ENCODE results near the gene MAGEH1. TPM values are rescaled to one million over a fixed set of nuclear protein-coding genes. Genes with fewer than 3 reads are reported as not detected.

Gene MAGEH1
- total and polyA plus RNA-seq, 9 of the 15 experiments (the other 6 are each of a cell fraction or from before 2014, with no cell fraction given), result 3.7 to 14.9 (median 8.8) TPM

DNA sequence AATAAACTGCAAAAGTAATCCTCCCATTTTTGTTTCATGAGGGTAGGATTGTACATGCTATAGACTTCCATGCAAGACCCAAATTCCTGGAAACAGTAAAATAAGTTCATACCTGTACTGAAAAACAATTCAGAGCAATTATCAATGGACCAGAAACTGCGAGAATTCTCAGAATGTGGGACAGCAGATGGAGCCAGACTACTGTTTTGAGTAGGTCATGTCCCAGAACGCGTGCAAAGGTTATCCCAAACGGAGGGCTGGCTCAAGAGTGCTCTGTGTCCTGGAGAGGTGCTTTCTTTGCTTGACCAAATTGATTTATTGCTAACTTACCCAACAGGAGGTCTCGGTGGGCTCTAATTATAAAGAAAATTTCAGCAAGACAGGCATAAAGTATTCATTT lies 1.7 kb upstream of the MAGEH1 start (continued):
- TF ChIP-seq, protein P1, sequence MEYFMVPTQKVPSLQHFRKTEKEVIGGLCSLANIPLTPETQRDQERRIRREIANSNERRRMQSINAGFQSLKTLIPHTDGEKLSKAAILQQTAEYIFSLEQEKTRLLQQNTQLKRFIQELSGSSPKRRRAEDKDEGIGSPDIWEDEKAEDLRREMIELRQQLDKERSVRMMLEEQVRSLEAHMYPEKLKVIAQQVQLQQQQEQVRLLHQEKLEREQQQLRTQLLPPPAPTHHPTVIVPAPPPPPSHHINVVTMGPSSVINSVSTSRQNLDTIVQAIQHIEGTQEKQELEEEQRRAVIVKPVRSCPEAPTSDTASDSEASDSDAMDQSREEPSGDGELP (CRISPR knock-in tag; IDR thresholded peaks at IDR 0.05; ENCODE audit: borderline replicate concordance), result no peak
- TF ChIP-seq HLTF (IDR thresholded peaks at IDR 0.05), result no peak

DNA sequence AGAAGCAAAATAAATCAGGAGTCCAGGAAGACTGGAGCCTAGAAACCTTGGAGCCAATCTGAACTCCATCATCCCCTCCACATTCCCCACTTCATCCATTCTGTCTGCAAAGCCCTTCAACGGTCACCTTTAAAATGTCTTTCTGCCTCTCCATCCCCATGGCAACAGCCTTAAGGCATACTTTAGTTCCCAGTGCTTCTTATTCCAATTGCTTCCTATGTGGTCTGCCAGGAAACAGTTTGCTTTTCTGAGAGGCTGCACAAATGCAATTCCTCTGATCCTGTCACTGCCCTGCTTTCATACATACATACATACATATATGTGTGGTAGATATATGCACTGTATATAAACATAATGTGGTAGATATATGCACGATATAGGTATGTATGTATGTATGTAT lies 786 bp upstream of the MAGEH1 start:
- H3K36me3 ChIP-seq (ENCODE audit: control insufficient read depth, insufficient read depth, low read length), result no peaks in the 10 kb centered on the region
- no peaks in the 10 kb centered on the region for H3K4me1 ChIP-seq (replicated peaks in 1 of 2; ENCODE audit: control insufficient read depth in 2 of 2, insufficient read depth in 2 of 2, low read length in 2 of 2)
- no peaks in the 10 kb centered on the region; the same call in 2 of the 3 replicates for H3K79me2 ChIP-seq (ENCODE audit: control insufficient read depth, insufficient read depth, low read length)
- POLR2A ChIA-PET, result interaction anchor here (1.2 kb wide), 1 partner anchor 266 kb away, joined by 3 read pairs; the partner anchor contains the start of gene RRAGB
- in situ Hi-C loops (cut with MboI), result no loop called here
- 26% methylated on average over 2 of the region's 2 CpGs for WGBS (ENCODE audit: insufficient coverage, low coverage, missing lambda C conversion rate)
- no peaks in the 10 kb centered on the region for H3K27me3 ChIP-seq (ENCODE audit: control insufficient read depth in 2 of 2, insufficient read depth in 2 of 2, low read length in 2 of 2)
- no TSS peak for BruUV-seq (replicated peaks)
- H4K20me1 ChIP-seq (replicated peaks; ENCODE audit: control insufficient read depth, insufficient read depth, low read length), result no peaks in the 10 kb centered on the region
- intact Hi-C loops (cut with micrococcal nuclease), result loop anchor here (10.0 kb wide), 2 partner anchors 74 to 264 kb away; partner anchors contain the start of gene RRAGB
- H3K4me2 ChIP-seq (ENCODE audit: insufficient read depth, low read length), result peak overlapping the region; percentile 63; the same call in 1 of the 2 replicates
- no peak overlapping the region for H3K27ac ChIP-seq (ENCODE audit: extremely low read depth, low read depth, low read length)
- H3K9ac ChIP-seq (ENCODE audit: insufficient read depth in 1 of 2, low read depth in 2 of 2, low read length in 2 of 2), result no peak overlapping the region
- no peaks in the 10 kb centered on the region for H3K9me3 ChIP-seq (replicated peaks; ENCODE audit: control insufficient read depth, insufficient read depth, low read depth, low read length)
- no peak for ATAC-seq
- H3K9me1 ChIP-seq (ENCODE audit: control insufficient read depth, insufficient read depth, low read length), result no peaks in the 10 kb centered on the region
- no peak overlapping the region for H2AFZ ChIP-seq (ENCODE audit: low read depth, low read length)
- FAIRE-seq, result no peak
- TF ChIP-seq MEF2A (IDR thresholded peaks at IDR 0.05; ENCODE audit: control insufficient read depth, low read depth, low read length) (no peak), RFX1 (IDR thresholded peaks at IDR 0.05) (peak; percentile 38)
- H3K4me3 ChIP-seq, result no peak overlapping the region
- CTCF ChIA-PET (ENCODE audit: low intra/inter-chr PET ratio), result interaction anchor here (0.9 kb wide), 1 partner anchor 268 kb away, joined by 3 read pairs; no protein-coding TSS in a partner anchor
- no peak for DNase-seq (ENCODE audit: extremely low read depth in 1 of 4, low spot score in 3 of 4)

Measured in K562 (cell line).